Measurements from ENCODE around the gene FOXE1.

Gene FOXE1

DNA sequence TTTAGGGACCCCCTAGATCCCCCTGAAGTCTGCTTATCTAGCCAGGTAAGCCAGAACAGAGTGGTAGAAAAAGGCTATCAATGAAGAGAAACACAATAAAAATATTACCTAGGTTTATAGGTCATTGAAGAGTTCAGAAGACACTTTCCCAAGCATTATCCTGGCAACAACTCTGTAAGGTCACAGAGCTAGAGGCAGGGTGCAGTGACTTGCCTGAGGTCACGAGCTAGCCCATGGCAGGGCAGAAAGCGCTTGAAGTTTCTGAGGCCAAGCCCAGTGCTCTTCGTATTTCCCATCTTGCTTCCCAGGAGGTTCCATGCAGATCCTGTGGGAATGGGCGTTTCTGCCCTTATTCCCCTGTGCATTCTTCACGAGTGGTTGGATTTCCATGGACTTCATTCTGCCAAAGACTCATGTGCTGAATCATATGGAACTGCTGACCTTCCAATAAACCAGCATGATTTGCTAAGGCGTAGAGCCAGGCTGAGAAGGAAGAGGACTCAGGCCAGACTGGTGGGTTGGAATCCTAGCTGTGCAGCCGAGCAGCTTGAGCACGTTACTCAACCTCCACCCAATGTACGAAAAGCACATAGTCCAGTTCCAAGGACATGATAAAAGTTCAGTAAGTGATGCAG, 47.2 kb downstream of the FOXE1 start:
- no peak overlapping the region for H3K27ac ChIP-seq
- TF ChIP-seq, protein P1, sequence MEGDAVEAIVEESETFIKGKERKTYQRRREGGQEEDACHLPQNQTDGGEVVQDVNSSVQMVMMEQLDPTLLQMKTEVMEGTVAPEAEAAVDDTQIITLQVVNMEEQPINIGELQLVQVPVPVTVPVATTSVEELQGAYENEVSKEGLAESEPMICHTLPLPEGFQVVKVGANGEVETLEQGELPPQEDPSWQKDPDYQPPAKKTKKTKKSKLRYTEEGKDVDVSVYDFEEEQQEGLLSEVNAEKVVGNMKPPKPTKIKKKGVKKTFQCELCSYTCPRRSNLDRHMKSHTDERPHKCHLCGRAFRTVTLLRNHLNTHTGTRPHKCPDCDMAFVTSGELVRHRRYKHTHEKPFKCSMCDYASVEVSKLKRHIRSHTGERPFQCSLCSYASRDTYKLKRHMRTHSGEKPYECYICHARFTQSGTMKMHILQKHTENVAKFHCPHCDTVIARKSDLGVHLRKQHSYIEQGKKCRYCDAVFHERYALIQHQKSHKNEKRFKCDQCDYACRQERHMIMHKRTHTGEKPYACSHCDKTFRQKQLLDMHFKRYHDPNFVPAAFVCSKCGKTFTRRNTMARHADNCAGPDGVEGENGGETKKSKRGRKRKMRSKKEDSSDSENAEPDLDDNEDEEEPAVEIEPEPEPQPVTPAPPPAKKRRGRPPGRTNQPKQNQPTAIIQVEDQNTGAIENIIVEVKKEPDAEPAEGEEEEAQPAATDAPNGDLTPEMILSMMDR (IDR thresholded peaks at IDR 0.05): no peak
- no peak for TF ChIP-seq ZFX (IDR thresholded peaks at IDR 0.05; ENCODE audit: borderline replicate concordance)

DNA sequence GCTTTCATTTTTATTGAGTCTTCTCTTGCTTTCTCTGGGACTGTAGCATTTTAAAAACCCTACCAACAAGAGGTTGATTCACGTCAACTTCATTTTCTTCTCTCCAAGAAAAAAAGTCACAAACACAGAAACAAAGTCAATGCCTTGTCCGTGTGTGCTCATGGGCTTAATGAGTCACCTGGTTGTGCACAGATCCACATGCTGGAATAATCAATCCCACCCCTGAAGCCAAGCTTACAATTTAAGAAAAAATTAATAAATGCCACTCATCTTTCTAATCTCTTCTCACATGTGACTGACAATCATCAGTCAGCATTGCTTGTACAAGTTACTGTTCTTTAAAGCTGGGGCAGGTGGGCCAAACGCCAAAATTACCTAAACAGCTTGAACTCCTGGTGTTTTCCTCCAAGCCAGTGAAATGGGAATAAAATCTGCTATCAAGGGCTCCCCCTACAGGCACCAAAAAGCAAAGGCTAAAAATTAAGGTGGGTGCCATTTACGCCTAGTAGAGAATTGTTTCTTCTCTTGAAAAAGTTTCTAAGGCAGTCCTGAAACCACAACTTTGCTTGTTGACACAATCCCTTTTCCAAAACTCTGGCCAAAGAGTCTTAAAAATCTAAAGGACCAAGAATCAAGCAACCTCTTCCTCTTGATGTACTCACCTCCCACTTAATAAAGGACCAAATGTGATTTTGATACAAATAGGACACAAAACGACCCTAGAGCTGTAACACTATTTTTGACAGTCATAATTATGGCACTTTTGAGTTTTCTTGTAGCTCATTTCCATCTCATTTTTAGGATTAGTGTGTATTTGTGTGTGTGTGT, 47.9 kb downstream of the FOXE1 start:
- no peak overlapping the region for H3K27ac ChIP-seq
- TF ChIP-seq, protein P1 (IDR thresholded peaks at IDR 0.05): peak; percentile 90
- TF ChIP-seq ZFX (IDR thresholded peaks at IDR 0.05; ENCODE audit: borderline replicate concordance): no peak

DNA sequence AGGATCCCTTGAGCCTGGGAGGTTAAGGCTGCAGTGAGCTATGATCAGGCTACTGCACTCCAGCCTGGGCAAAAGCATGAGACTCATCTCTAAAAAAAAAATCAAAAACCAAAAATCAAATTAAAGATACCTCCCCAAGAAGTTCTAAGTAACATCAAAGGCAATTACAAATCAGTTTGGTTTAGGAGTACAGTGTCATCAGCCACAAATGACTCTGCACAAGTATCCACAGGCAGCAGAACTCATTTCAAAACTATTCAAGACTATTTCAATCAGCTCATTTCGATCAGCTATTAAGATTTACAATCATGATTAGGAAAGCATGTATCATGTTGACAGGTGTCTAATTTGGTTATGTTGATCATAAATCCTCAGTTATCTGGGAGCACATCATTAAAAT, 50.2 kb downstream of the FOXE1 start:
- TF ChIP-seq, protein P1 (IDR thresholded peaks at IDR 0.05): no peak
- TF ChIP-seq ZFX (IDR thresholded peaks at IDR 0.05; ENCODE audit: borderline replicate concordance): no peak
- no peak overlapping the region for H3K27ac ChIP-seq

DNA sequence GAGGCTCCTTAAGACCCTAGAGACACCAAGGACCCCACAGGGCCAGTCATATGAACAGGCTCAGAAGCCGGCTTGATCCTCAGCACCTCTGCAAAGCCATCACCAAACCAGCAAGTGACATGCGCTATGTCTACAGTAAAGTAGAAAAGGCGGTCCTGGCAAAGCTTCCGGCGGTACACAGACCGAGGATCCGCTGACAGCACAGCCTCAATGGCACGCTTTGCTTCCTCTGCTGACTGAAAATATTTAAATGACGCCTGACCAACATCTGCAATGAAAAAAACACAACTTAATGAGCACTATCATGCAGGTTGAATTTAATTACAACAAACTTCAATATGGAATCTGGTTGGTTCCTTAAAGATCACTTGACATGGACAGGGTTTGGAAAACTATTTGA, 51.7 kb downstream of the FOXE1 start:
- H3K27ac ChIP-seq: no peak overlapping the region
- TF ChIP-seq, protein P1 (IDR thresholded peaks at IDR 0.05): no peak
- TF ChIP-seq ZFX (IDR thresholded peaks at IDR 0.05; ENCODE audit: borderline replicate concordance): no peak

DNA sequence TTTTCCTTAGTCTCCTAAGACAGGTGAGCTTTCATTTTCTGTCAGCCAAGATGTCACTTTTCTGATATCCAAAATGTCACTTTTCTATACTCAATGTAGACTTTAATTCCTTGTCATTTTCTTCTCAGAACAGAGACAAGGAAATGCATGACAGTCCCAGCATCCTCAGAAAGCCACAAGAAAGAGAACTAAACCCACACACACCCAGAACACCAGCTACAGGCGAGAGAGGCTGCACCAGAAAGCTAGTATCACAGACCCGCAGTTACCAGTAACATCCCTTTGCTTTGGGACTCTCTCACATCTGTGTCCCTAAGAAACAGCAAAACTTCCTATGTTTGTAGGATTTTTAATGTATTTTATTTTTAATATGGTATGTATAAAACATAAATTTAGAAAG, 52.2 kb downstream of the FOXE1 start:
- no peak for TF ChIP-seq ZFX (IDR thresholded peaks at IDR 0.05; ENCODE audit: borderline replicate concordance)
- TF ChIP-seq, protein P1 (IDR thresholded peaks at IDR 0.05): no peak
- H3K27ac ChIP-seq: no peak overlapping the region
